Astrocyte (in vitro differentiated cells and primary cell): ENCODE measurements around the gene VAMP8.

ENCODE experiments used
- EZH2 ChIP-seq: IDR thresholded peaks from 2 replicates; pipeline ENCODE4 v1.6.1; 2012; ENCODE audit warnings: mild to moderate bottlenecking, low read length, inconsistent platforms; ENCODE audit not compliant: insufficient read depth
- TF ChIP-seq, protein P1 (sequence below): IDR thresholded peaks from 2 replicates; pipeline ENCODE4 v1.5.1; 2011; ENCODE audit warnings: low read depth, mild to moderate bottlenecking, inconsistent platforms, low read length, moderate library complexity; ENCODE audit not compliant: insufficient read depth

DNA sequence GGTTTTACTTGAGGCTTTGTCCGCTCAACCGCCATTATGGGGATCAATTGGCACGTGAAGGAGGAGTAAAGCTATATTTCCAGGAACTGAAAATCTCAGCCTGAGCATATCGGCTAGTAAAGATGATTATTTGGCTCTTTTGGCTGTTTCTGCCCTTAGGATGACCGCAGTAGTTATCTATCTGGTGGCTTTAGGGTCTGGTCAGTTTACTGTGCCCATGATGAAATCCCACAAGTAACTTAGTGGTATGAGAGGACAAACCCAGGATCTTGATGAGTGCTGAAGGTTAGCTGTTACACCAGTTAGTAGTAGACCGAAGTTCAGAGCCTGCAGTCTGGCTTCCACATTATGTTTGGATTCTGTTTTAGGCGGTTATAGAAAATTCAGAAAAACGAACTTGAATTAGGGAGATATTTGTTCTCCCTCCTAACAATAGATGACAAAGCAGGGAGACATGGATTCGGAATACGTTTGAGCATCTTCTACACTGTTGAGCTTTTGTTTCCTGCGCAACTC is 37.2 kb upstream of the VAMP8 start:
- TF ChIP-seq, protein P1, sequence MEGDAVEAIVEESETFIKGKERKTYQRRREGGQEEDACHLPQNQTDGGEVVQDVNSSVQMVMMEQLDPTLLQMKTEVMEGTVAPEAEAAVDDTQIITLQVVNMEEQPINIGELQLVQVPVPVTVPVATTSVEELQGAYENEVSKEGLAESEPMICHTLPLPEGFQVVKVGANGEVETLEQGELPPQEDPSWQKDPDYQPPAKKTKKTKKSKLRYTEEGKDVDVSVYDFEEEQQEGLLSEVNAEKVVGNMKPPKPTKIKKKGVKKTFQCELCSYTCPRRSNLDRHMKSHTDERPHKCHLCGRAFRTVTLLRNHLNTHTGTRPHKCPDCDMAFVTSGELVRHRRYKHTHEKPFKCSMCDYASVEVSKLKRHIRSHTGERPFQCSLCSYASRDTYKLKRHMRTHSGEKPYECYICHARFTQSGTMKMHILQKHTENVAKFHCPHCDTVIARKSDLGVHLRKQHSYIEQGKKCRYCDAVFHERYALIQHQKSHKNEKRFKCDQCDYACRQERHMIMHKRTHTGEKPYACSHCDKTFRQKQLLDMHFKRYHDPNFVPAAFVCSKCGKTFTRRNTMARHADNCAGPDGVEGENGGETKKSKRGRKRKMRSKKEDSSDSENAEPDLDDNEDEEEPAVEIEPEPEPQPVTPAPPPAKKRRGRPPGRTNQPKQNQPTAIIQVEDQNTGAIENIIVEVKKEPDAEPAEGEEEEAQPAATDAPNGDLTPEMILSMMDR, result no peak
- no peak for TF ChIP-seq EZH2
